ENCODE data around the gene MAL.

- TF ChIP-seq CTCF (IDR thresholded peaks at IDR 0.05) (no peak), POLR2A (IDR thresholded peaks at IDR 0.05) (no peak), EP300 (IDR thresholded peaks at IDR 0.05) (no peak)
Measured at GRCh38 chr2:95023222-95023597, 2.3 kb upstream of the MAL start.

All from tibial nerve (tissue), 4 donors.